ENCODE data around the gene EPHA6. TPM values are rescaled to one million over a fixed set of nuclear protein-coding genes. Genes with fewer than 3 reads are reported as not detected.

The EPHA6 gene
- total RNA-seq, 4 donors from 2014 or later, result 0.94 to 1.8 (median 1.00) TPM

DNA sequence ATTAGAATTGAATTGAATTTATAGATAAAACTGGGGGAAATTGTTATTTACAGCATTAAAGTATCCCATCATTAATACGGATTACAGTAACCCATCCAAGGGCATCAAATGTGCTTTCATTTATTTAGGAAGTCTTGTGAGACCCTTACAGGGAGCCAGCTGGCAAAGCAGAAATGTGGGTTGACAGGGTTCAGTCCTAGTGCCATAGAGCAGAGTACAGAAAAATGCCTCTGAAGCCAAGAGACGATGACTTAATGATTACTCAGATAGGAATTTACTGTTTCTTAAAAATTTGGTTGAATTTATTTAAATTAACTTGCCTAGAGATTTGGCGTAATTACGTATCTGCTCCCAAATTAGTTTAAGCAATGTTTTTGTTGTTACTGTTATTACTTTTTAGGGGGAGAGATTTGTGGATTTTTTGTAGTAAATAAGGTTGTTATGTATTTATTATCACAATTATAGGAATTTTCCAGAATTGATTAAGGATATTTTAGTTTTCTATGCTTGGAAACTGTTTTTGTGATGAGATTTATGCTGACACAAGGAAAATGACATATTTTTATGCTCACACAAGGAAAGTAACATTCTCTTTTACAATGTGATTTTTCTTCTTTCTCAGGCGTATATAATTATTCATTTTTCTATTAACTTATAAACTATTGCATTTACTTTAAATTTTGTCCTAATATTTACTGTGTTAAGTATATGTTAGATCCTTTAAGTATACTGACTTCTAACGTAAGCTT is 152.0 kb downstream of the EPHA6 start:
- TF ChIP-seq, protein P1, sequence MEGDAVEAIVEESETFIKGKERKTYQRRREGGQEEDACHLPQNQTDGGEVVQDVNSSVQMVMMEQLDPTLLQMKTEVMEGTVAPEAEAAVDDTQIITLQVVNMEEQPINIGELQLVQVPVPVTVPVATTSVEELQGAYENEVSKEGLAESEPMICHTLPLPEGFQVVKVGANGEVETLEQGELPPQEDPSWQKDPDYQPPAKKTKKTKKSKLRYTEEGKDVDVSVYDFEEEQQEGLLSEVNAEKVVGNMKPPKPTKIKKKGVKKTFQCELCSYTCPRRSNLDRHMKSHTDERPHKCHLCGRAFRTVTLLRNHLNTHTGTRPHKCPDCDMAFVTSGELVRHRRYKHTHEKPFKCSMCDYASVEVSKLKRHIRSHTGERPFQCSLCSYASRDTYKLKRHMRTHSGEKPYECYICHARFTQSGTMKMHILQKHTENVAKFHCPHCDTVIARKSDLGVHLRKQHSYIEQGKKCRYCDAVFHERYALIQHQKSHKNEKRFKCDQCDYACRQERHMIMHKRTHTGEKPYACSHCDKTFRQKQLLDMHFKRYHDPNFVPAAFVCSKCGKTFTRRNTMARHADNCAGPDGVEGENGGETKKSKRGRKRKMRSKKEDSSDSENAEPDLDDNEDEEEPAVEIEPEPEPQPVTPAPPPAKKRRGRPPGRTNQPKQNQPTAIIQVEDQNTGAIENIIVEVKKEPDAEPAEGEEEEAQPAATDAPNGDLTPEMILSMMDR (IDR thresholded peaks at IDR 0.05; ENCODE audit: low read depth), result no peak

DNA sequence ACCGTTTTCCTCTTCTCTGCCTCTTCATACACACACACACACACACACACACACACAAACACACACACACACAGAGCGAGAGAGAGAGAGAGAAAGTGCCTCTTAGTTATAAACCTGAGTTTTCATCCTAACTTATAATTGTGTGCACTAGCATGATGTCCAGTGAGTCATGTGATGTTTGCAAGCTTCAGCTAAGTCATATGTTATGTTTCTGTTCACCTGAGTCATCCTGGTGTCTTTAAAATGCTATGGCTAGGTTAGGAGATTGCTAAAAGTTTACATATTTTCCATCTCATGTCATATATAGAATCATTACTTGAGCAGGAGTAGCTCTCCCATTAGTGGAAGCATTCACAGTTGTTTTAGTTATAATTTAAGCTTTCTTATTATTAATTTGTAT is 155.8 kb downstream of the EPHA6 start:
- TF ChIP-seq, protein P1 (IDR thresholded peaks at IDR 0.05; ENCODE audit: low read depth), result no peak

DNA sequence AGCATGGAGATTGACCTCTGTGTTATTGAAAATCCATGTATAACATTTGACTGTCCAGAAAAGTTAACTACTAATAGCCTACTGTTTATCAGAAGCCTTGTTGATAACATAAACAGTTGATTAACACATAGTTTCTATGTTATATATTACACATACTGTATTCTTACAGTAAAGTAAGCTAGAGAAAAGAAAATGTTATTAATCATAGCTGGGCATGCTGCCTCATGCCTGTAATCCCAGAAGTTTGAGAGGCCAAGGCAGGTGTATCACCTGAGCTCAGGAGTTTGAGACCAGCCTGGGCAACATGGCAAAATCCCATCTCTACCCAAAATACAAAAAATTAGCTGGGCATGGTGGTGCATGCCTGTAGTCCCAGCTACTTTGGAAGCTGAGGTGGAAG is 163.3 kb downstream of the EPHA6 start:
- TF ChIP-seq, protein P1 (IDR thresholded peaks at IDR 0.05; ENCODE audit: low read depth), result no peak

DNA sequence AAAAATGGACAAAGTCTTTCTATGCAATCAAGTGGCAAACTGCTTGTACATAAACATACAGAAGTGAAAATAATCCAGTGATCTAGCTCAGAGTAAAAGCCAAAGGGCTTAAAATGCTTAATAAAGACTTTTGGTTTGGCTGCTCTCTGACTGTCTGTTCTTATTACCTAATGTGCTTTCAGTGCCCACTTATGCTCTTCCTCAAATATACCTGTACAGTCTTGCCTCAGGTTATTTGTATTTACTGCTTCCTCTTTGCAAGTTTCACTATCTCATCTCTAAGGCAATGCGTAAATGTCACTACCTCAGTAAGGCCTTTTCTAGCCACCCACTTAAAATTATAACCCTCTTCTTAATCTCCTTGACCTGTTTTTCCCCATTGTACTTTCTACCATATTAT is 171.8 kb downstream of the EPHA6 start:
- TF ChIP-seq, protein P1 (IDR thresholded peaks at IDR 0.05; ENCODE audit: low read depth), result no peak

DNA sequence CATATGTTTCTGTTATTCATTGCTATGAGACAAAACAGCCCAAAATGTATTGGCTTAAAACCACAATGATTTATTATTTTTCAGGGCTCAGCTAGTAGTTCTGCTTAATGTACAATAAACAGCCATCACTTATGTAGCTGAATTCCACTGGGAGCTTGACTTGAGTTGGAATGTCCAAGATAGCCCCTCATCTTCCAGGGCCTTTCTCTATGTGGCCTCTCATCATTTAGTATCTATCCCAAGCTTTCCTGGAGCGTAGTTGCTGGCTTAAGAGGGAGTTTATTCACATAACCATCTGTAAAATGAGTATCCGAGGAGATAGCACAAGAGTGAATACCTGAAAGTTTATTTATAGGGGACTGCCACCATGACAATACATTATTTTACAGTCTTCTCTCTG is 176.8 kb downstream of the EPHA6 start:
- TF ChIP-seq, protein P1 (IDR thresholded peaks at IDR 0.05; ENCODE audit: low read depth), result no peak

DNA sequence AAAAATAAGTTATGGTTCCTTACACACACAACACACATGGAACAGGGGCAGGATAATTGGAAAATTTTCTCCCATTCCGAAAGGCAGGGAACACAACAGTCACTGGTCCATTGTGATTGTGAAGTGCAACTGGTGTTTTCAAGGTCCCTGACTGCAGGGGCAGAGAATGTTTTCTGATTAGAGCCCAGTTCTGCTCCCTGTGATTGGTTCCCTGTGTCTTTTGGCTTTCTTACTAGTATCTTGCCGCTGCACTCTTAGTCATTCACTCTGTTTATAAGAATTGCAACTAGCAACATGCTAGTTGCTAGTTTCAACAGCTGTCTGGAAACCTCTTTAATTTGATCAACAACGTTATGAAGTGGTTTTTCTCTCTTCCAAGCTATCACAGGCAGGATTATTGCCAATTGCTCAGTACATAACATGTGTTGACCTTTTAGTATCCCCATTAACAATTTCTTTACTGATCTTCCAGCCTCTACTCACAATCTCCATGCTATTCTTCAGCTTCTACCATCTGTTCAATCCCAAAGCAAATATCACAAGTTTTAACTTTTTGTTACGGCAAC is 177.5 kb downstream of the EPHA6 start:
- TF ChIP-seq, protein P1 (IDR thresholded peaks at IDR 0.05; ENCODE audit: low read depth), result no peak

DNA sequence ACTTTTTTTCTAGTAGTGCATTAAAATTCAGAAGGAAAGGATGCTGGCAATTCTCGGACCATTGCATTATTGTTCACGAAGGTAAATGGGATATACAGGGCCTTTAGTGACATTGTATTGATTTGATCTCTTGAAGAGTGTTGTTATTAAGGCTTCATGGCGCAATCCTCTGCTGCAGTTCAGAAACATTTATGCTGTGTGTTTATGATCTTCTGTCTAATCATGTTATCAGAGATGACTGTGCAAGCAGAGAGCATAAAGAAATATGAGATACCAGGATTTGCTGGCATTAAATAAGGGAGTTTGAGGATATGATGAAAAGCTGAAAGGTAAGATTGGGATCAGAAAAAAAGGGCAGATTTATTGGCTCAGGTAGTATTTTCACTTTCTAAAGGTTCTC is 180.6 kb downstream of the EPHA6 start:
- TF ChIP-seq, protein P1 (IDR thresholded peaks at IDR 0.05; ENCODE audit: low read depth), result no peak
